ENCODE results near the gene MLLT11. TPM values are rescaled to one million over a fixed set of nuclear protein-coding genes. Genes with fewer than 3 reads are reported as not detected.

Gene MLLT11, protein sequence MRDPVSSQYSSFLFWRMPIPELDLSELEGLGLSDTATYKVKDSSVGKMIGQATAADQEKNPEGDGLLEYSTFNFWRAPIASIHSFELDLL
- polyA plus RNA-seq (ENCODE audit: insufficient read depth in 1 of 5, insufficient read length in 5 of 5, low replicate concordance in 1 of 5) = 10 to 100 TPM; 19.8 to 24.2 (median 23.2) TPM
- long read RNA-seq, donor 1, full-length matches to known transcripts = 26 of 106 reads
- long read RNA-seq, donor 1, partial matches to known transcripts = 71 of 106 reads
- long read RNA-seq, donor 1, other reads (novel, unspliced or antisense) = 9 of 106 reads
- long read RNA-seq, donor 2, full-length matches to known transcripts = 26 of 26 reads
- long read RNA-seq, donor 2, partial matches to known transcripts = 0 of 26 reads
- long read RNA-seq, donor 2, other reads (novel, unspliced or antisense) = 0 of 26 reads
- long read RNA-seq, donor 3, full-length matches to known transcripts = 12 of 12 reads
- long read RNA-seq, donor 3, partial matches to known transcripts = 0 of 12 reads
- long read RNA-seq, donor 3, other reads (novel, unspliced or antisense) = 0 of 12 reads
- long read RNA-seq, donor 4, full-length matches to known transcripts = 18 of 18 reads
- long read RNA-seq, donor 4, partial matches to known transcripts = 0 of 18 reads
- long read RNA-seq, donor 4, other reads (novel, unspliced or antisense) = 0 of 18 reads
- long read RNA-seq, donor 5, full-length matches to known transcripts = 23 of 50 reads
- long read RNA-seq, donor 5, partial matches to known transcripts = 27 of 50 reads
- long read RNA-seq, donor 5, other reads (novel, unspliced or antisense) = 0 of 50 reads
- long read RNA-seq, donor 6, full-length matches to known transcripts = 21 of 21 reads
- long read RNA-seq, donor 6, partial matches to known transcripts = 0 of 21 reads
- long read RNA-seq, donor 6, other reads (novel, unspliced or antisense) = 0 of 21 reads
- long read RNA-seq, donor 7, full-length matches to known transcripts = 37 of 43 reads
- long read RNA-seq, donor 7, partial matches to known transcripts = 6 of 43 reads
- long read RNA-seq, donor 7, other reads (novel, unspliced or antisense) = 0 of 43 reads
- long read RNA-seq, donor 8, full-length matches to known transcripts = 14 of 21 reads
- long read RNA-seq, donor 8, partial matches to known transcripts = 0 of 21 reads
- long read RNA-seq, donor 8, other reads (novel, unspliced or antisense) = 7 of 21 reads

DNA sequence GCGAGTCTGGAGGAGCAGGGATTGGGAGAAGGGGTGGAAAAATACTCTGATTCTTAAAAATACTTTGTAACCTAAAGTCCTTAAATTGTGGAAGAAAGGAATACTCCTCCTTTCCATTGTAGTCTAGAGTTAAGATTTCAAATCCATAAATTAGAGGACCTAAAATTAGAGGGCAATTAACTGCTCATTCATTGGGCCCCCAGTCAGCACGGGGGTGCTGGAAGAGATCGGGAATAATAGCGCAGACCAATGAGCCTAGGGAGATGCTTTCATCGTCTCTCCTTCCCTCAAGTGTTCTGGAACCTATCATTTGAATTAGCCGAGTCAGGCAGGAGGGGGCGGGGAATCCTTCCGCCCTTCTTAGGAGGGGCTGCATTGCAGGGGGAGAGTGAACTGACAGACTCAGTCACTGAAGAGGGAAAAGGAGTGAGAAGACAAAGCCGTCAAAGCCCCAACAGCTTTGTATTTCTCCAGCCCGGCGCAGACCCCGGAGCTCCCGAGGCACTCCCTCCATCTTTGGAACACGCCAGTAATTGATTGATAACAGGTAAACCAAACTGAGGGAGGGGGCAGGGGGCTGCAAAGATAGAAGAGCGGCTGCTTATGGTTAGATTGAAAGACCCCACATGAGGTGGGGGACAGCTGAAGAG lies at the start of gene MLLT11:
Gene MLLT11, plus strand, starts transcription at position 391 of the 650 bp plus-strand sequence. CDS start 6,828 bp downstream, outside the sequence.
- peak; percentile 75 to 79 for DNase-seq

DNA sequence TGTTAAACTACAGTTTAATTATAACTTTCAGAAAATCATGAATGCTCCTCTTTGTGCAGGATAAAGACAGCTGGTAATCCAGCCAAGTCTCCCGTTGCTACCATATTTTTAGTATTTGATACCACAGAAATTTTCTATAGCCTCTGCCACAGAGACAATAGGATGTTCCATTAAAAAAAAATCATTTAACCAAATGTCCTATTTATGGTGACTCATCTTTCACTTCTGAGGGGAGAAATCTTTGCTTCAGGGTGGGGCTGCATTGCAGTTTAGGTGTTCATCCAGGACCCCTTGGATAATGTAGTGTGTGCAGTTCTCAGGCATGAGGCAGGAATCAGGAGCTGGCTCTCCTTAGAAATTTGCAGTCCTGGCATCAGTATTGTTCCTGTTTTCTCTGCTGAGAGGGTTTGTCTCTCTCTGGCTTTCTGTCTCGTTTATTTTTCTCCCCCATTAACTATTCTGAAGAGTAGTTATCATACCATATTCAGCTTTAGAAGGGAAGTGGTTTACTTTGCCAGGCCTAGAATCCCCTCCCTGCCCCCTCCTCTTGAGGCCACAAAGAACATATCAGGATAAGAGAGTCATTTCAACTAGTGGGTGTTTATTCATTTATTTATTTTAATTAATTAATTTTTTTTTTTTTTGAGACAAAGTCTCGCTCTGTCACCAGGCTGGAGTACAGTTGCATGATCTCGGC lies 48.9 kb upstream of the MLLT11 start:
- no peak for DNase-seq

DNA sequence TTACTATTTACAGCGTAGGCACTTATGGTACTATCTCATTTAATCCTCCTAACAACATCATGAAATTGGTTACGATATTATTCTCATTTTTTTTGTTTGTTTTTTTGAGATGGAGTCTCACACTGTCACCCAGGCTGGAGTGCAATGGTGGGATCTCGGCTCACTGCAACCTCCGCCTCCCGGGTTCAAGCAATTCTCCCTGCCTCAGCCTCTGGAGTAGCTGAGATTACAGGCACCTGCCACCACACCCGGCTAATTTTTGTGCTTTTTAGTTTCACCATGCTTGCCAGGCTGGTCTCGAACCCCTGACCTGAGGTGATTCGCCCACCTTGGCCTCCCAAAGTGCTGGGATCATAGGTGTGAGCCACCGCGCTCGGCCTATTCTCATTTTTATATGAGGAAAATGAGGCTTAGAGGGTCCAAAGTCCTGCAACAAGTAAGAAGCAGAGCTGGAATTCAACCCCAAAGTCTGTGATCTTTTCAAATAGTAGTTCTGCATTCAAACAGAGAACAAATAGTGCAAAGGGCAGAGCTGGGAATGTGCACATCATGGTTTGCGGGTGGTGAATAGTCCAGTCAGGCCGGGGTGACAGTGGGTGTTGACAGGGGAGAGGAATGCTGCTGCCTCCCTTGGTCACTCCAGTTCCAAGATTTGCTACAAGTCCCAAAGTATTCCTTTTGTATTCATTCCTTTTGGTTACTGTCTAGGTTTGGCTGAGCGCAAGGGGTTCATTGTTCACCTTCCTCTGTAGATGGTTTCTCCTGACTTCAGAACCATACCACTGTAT lies 47.3 kb upstream of the MLLT11 start:
- no peak for DNase-seq

DNA sequence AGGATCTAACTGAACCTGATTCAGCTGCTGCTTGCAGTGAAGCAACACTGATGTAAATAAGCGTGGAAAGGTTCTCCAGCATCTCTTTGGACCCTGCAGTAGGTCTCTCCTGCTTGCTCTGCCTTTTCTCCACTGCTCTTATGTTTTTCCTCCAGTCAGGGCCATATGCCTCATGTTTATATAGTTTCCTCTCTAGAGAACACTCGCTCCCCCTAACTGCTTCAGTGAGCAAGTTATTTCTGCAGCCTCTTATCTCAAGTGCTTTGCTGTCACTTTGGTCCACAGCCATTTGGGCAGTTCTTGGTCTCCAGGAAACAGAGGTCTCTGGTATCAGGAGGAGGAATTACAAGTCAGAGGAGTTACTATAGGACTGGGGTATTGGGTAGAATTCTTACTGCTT lies 46.7 kb upstream of the MLLT11 start:
- peak; percentile 69 to 84 for DNase-seq

DNA sequence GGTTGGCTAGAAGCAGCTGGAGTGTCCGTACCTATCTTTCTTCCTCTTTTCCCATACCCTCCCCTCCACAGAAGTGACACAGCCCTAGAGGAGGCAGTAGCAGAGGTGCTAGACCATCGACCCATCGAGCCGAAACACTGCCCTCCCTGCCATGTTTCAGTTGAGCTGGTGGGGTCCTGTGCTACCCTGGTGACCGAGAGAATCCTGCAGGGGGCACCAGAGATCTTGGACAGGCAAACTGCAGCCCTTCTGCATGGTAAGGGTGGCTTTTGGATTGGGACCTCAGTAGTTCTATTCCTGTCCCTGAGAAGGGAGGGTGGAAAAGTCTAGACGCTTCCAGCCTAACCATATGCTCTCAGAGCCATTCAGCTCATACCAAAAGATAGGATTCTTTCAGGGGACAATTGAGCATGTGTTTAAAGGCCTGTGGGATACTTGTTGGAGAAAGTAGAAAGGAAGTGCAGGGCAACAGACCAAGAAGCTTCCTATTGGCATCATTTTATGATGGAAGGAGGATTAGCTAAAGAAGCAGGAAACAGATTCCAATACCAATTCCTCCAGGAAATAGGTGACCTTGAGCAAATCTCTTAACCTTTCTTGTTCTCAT lies 35.6 kb upstream of the MLLT11 start:
- DNase-seq = peak in 1 of 2 donors; percentile 49

DNA sequence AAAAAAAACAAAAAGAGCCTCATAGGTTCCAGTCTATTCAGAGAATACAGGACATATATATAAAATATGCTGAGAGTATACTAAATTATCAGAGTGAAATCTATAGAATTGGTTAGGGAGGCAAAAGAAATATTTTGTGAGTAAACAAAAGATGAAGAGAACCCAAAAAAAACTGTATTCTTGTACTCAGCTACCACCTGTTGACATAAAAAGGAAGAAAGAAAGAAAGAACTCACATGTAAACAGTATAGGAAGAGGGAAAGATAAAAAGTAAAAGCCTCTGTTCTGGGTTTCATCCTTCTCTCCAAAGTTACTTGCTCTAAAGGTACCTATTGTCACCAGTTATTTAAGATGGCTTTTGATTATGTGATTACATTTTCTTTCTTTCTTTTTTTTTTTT lies 33.7 kb upstream of the MLLT11 start:
- DNase-seq = no peak

DNA sequence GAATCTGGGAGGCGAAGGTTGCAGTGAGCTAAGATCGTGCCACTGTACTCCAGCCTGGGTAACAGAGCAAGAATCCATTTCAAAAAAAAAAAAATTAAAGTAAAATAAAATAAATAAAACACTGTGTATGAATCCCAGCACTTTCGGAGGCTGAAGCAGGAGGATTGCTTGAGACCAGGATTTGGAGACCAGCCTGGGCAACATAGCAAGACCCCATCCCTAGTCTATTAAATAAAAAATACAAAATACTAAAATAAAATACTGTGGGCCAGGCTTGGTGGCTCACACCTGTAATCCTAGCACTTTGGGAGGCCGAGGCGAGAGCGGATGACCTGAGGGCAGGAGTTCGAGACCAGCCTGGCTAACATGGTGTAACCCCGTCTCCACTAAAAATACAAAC lies 28.0 kb upstream of the MLLT11 start:
- DNase-seq = no peak

- DNase-seq = no peak
Observed at GRCh38 chr1:151035167-151035566, 25.0 kb upstream of the MLLT11 start.

- no peak for DNase-seq
Observed at GRCh38 chr1:151036356-151036755, 23.8 kb upstream of the MLLT11 start, which contains the start of gene BNIPL. BNIPL (plus strand) TSS chr1:151036586; CDS start chr1:151036726, 140 bp downstream.

GRCh38 chr1:151037032-151037431 lies 23.2 kb upstream of the MLLT11 start:
- DNase-seq = no peak

GRCh38 chr1:151039521-151039920 lies 20.7 kb upstream of the MLLT11 start:
- DNase-seq = no peak

DNA sequence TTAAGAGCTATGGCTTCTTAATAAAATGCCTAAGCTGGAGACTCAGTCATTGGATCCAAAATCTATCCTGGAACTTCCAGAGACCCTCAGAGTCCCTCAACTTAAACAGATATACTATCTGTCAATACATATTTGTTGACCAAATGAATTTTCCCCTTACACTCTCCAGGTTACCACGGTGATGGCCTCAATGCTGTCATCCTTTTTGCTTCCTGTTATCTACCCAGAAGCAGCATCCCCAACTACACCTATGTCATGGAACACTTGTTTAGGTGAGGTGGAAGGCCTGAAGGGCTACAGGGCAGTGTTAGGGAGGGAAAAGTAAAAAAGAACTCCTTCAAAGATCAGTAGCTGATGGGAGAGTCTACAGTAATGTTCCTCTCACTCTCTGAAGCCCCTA lies 17.0 kb upstream of the MLLT11 start:
- no peak for DNase-seq

- peak; percentile 76 to 79 for DNase-seq
Observed at GRCh38 chr1:151047591-151047924, 12.6 kb upstream of the MLLT11 start, which contains the start of gene C1orf56. C1orf56 (plus strand) TSS chr1:151047751; CDS start chr1:151047848, 97 bp downstream.

- peak; percentile 65 to 66 for DNase-seq
Observed at GRCh38 chr1:151047925-151048644, 12.1 kb upstream of the MLLT11 start.

GRCh38 chr1:151048645-151049032 lies 11.6 kb upstream of the MLLT11 start:
- DNase-seq = no peak

GRCh38 chr1:151049458-151049857 lies 10.7 kb upstream of the MLLT11 start:
- no peak for DNase-seq

DNA sequence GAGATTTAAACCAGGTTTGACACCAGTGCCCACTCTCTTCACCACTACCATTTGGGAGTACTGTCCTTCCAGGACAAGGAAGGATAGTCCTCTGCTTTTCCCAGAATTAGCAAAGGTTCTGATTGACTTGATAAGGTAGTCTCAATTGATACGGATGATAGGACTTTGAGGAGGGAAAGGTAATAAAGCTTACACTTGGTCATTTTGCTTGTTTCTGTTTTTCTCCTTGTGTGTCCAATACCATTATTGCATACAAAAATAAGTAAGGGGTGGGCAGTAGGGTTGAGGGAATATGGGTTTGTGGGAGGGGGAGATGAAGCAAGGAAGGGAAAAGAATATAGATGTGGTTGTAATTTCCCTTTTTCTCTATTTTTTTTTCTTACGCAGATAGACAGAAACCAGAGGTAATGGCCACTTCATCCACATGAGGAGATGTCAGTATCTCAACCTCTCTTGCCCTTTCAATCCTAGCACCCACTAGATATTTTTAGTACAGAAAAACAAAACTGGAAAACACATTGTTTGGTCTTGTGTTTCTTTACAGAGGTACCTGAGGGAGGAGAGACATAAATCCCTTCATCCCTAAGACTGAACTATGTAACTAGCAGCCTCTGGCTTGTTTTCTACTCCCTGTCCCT lies 10.0 kb upstream of the MLLT11 start:
- no peak for DNase-seq

- DNase-seq = no peak
Observed at GRCh38 chr1:151051356-151052009, 8.7 kb upstream of the MLLT11 start.

Measured in right lung (tissue), 10 donors.